SK-N-SH (cell line): ENCODE results near the gene RNU5D-1. TPM values are rescaled to one million over a fixed set of nuclear protein-coding genes. Genes with fewer than 3 reads are reported as not detected.
"Not testable (repeated sequence)": the region's sequence is repeated elsewhere in the genome, so short reads cannot be mapped to it uniquely, and the experiment has no call there.

Experiments
- CTCF ChIA-PET: fragments of 300-600, 350-600 bp; formaldehyde crosslinking; extraction: SDS; loops from one replicate; lab custom pipeline; 2021; lab: Yijun Ruan, JAX
- POLR2A ChIA-PET: fragments of 350-600 bp; sonication (Branson Sonifier 250); formaldehyde crosslinking; extraction: SDS; loops from one replicate; lab custom pipeline; 2020; ENCODE audit warnings: antibody characterized with exemption, inconsistent platforms; lab: Yijun Ruan, JAX
- DNase-seq: peaks from one replicate; pipeline ENCODE4 v3.0.0; 2012
- H2AFZ ChIP-seq: fragments of 200-600 bp; sonication (generic); 2 replicates; pipeline ENCODE4 v1.8.1; 2016; ENCODE audit warnings: antibody characterized with exemption, mild to moderate bottlenecking, low read depth
- H3F3A ChIP-seq: fragments of 200-600 bp; sonication (generic); replicated peaks from 2 replicates; pipeline ENCODE3; 2016; ENCODE audit warnings: antibody characterized with exemption, mild to moderate bottlenecking; ENCODE audit not compliant: insufficient read depth
- H3K27ac ChIP-seq, 2 experiments: fragments of 200-500 bp in 1 of 2; fragments of 200-600 bp in 1 of 2; sonication (Bioruptor generic) in 1 of 2; sonication (generic), shearing (Covaris generic) in 1 of 2; 2 replicates each; pipeline versions ENCODE4 v1.5.1 to v1.6.1; 2014 to 2016; ENCODE audit warnings: low read depth in 2 of 2, inconsistent platforms in 1 of 2, low read length in 1 of 2, mild to moderate bottlenecking in 1 of 2, mixed read lengths in 1 of 2
- H3K27me3 ChIP-seq: fragments of 200-600 bp; sonication (generic), shearing (Covaris generic); 2 replicates; pipeline ENCODE4 v1.6.1; 2016; ENCODE audit warnings: mixed run types; ENCODE audit not compliant: insufficient read depth
- H3K36me3 ChIP-seq, 2 experiments: fragments of 200-500 bp in 1 of 2; fragments of 200-600 bp in 1 of 2; sonication (Bioruptor generic) in 1 of 2; sonication (generic) in 1 of 2; replicated peaks in 1 of 2; 2 replicates each; pipeline versions ENCODE3 to v1.5.1; 2014 to 2016; ENCODE audit warnings: low read length in 1 of 2, mild to moderate bottlenecking in 1 of 2; ENCODE audit not compliant: insufficient read depth in 2 of 2, control insufficient read depth in 1 of 2
- H3K4me1 ChIP-seq, 2 experiments: fragments of 200-500 bp in 1 of 2; fragments of 200-600 bp in 1 of 2; sonication (Bioruptor generic) in 1 of 2; sonication (generic), shearing (Covaris generic) in 1 of 2; 2 replicates each; pipeline versions ENCODE4 v1.5.1 to v1.6.1; 2014 to 2016; ENCODE audit warnings: low read depth in 1 of 2, low read length in 1 of 2, mixed run types in 1 of 2; ENCODE audit not compliant: insufficient read depth in 2 of 2, control insufficient read depth in 1 of 2
- H3K4me2 ChIP-seq: fragments of 200-600 bp; sonication (generic), shearing (Covaris generic); 2 replicates; pipeline ENCODE4 v1.6.1; 2017; ENCODE audit warnings: mixed run types
- H3K4me3 ChIP-seq, 2 experiments: fragments of 200-500 bp in 1 of 2; fragments of 200-600 bp in 1 of 2; sonication (Bioruptor generic) in 1 of 2; sonication (generic), shearing (Covaris generic) in 1 of 2; 2 replicates each; pipeline versions ENCODE4 v1.5.1 to v1.8.1; 2014 to 2016; ENCODE audit warnings: low read depth in 2 of 2, inconsistent platforms in 1 of 2, low read length in 1 of 2, mild to moderate bottlenecking in 1 of 2, mixed read lengths in 1 of 2, moderate library complexity in 1 of 2
- H3K79me2 ChIP-seq: fragments of 200-600 bp; sonication (generic); 2 replicates; pipeline ENCODE4 v1.8.1; 2017; ENCODE audit warnings: mild to moderate bottlenecking; ENCODE audit not compliant: insufficient read depth
- H3K9ac ChIP-seq: fragments of 200-600 bp; sonication (generic); 2 replicates; pipeline ENCODE4 v1.6.1; 2017; ENCODE audit warnings: mixed run types
- H3K9me2 ChIP-seq: fragments of 200-600 bp; sonication (generic); 2 replicates; pipeline ENCODE4 v1.6.1; 2017; ENCODE audit warnings: mixed run types
- H3K9me3 ChIP-seq: fragments of 200-600 bp; sonication (generic); 2 replicates; pipeline ENCODE4 v1.6.1; 2017; ENCODE audit warnings: mixed run types, mild to moderate bottlenecking, moderate library complexity
- H4K20me1 ChIP-seq: fragments of 200-600 bp; sonication (generic); 2 replicates; pipeline ENCODE4 v1.6.1; 2017; ENCODE audit warnings: mild to moderate bottlenecking, mixed run types; ENCODE audit not compliant: insufficient read depth
- CTCF ChIP-seq: fragments of 200-600 bp; sonication (generic); IDR thresholded peaks from 2 replicates; pipeline ENCODE4 v1.6.1; 2017; ENCODE audit warnings: antibody characterized with exemption, mild to moderate bottlenecking, moderate library complexity
- EZH2phosphoT487 ChIP-seq: fragments of 200-600 bp; sonication (generic); IDR thresholded peaks from 2 replicates; pipeline ENCODE4 v1.6.1; 2017; ENCODE audit warnings: low read depth, mixed run types, mild to moderate bottlenecking, antibody characterized with exemption, moderate library complexity, borderline replicate concordance
- GABPA ChIP-seq: IDR thresholded peaks from 2 replicates; pipeline ENCODE4 v1.4.0; 2012; ENCODE audit warnings: low read depth, mild to moderate bottlenecking
- GATA2 ChIP-seq: sonication (generic); formaldehyde crosslinking; IDR thresholded peaks from 2 replicates; pipeline ENCODE4 v1.5.0; 2020; ENCODE audit warnings: mild to moderate bottlenecking, missing genetic modification reagents
- NFIC ChIP-seq: IDR thresholded peaks from 2 replicates; pipeline ENCODE4 v1.4.0; 2012; ENCODE audit warnings: borderline replicate concordance
- RAD21 ChIP-seq: IDR thresholded peaks from 2 replicates; pipeline ENCODE4 v1.6.1; 2012; ENCODE audit warnings: mild to moderate bottlenecking, low read length
- RCOR1 ChIP-seq: fragments of 150-350 bp; IDR thresholded peaks from 2 replicates; pipeline ENCODE4 v1.6.1; 2017; ENCODE audit warnings: antibody characterized with exemption, low read length
- RFX5 ChIP-seq: IDR thresholded peaks from 2 replicates; pipeline ENCODE4 v1.6.1; 2012; ENCODE audit warnings: mild to moderate bottlenecking, improper control_type of control experiment, low read length
- TEAD4 ChIP-seq: IDR thresholded peaks from 2 replicates; pipeline ENCODE4 v1.4.0; 2012; ENCODE audit warnings: mild to moderate bottlenecking, borderline replicate concordance; ENCODE audit not compliant: insufficient read depth
- USF1 ChIP-seq: IDR thresholded peaks from 2 replicates; pipeline ENCODE4 v1.4.0; 2012; ENCODE audit warnings: low read depth, borderline replicate concordance
- ZBTB33 ChIP-seq: IDR thresholded peaks from 2 replicates; pipeline ENCODE4 v1.4.0; 2012; ENCODE audit warnings: low read depth, borderline replicate concordance
- WGBS: methylation state at CpG from one replicate; pipeline ENCODE4 v1.1.6; 2017; ENCODE audit warnings: low lambda C conversion rate; 5-methylcytosine and 5-hydroxymethylcytosine counted together
- polyA plus RNA-seq, 3 experiments: library from polyadenylated mRNA; depleted of rRNA; stranded (reverse); fragments of >200 nt; gene quantifications; 2 replicates each; pipeline ENCODE4 v1.2.3, GENCODE V29; 2012

Gene RNU5D-1
- polyA plus RNA-seq, 1 of the 3 experiments (the other 2 are of a cell fraction), result not detected

- Histone ChIP-seq H3K4me1 (no peaks in the 10 kb centered on the region), H3K79me2 (no peaks in the 10 kb centered on the region), H3K27ac (no peak overlapping the region), H3K4me3 (no peak overlapping the region), H3K9me2 (no peaks in the 10 kb centered on the region), H3K27me3 (no peaks in the 10 kb centered on the region), H4K20me1 (no peaks in the 10 kb centered on the region), H3K36me3 (no peaks in the 10 kb centered on the region), H3F3A (no peaks in the 10 kb centered on the region), H2AFZ (no peak overlapping the region), H3K9me3 (no peaks in the 10 kb centered on the region), H3K4me2 (no peak overlapping the region), H3K9ac (no peak overlapping the region)
- POLR2A ChIA-PET, result no interaction called here
- CTCF ChIA-PET, result no interaction called here
- WGBS, result 76% methylated on average over 7 of the region's 7 CpGs
- TF ChIP-seq RAD21 (no peak), USF1 (no peak), CTCF (no peak), RFX5 (no peak), TEAD4 (no peak), GABPA (no peak), RCOR1 (no peak), GATA2 (CRISPR knock-in tag) (no peak), NFIC (no peak), ZBTB33 (no peak)
- no peak for DNase-seq
These were observed 29.8 kb downstream of the RNU5D-1 start for GRCh38 chr1:44701141-44701573.

- Histone ChIP-seq H3K27ac (no peak overlapping the region), H2AFZ (no peak overlapping the region), H3K27me3 (no peaks in the 10 kb centered on the region), H3K9me2 (no peaks in the 10 kb centered on the region), H3K4me2 (no peak overlapping the region), H3K4me3 (no peak overlapping the region), H3K36me3 (no peaks in the 10 kb centered on the region), H3F3A (no peaks in the 10 kb centered on the region), H3K4me1 (no peaks in the 10 kb centered on the region), H3K9ac (no peak overlapping the region), H3K9me3 (no peaks in the 10 kb centered on the region), H3K79me2 (no peaks in the 10 kb centered on the region), H4K20me1 (no peaks in the 10 kb centered on the region)
- ChIA-PET POLR2A (no interaction called here), CTCF (no interaction called here)
- no peak for DNase-seq
- TF ChIP-seq EZH2phosphoT487, result no peak
- WGBS, result 89% methylated on average over 1 of the region's 1 CpG
These were observed 30.4 kb downstream of the RNU5D-1 start for GRCh38 chr1:44700573-44700972.

GRCh38 chr1:44699375-44699774 is 31.6 kb downstream of the RNU5D-1 start:
- H3K9ac ChIP-seq, H3K4me1 ChIP-seq, H3K4me2 ChIP-seq, H3K27ac ChIP-seq, H3K36me3 ChIP-seq, H3K9me3 ChIP-seq, H3K79me2 ChIP-seq, H3K4me3 ChIP-seq, DNase-seq, H3K9me2 ChIP-seq, H3K27me3 ChIP-seq, H3F3A ChIP-seq, H4K20me1 ChIP-seq, H2AFZ ChIP-seq: not testable (repeated sequence)
- WGBS, result 88% methylated on average over 9 of the region's 9 CpGs
- POLR2A ChIA-PET, result interaction anchor here (0.6 kb wide), 1 partner anchor 235 kb away, joined by 3 read pairs; no protein-coding TSS in a partner anchor
- CTCF ChIA-PET, result interaction anchor here (1.4 kb wide), 1 partner anchor 8 kb away, joined by 4 read pairs; no protein-coding TSS in a partner anchor
